NCI-H69 (cell line): Measurements from ENCODE around the gene ATF7.

Source experiments
- DNase-seq: peaks from one replicate; lab custom pipeline; 2025; lab: John Stamatoyannopoulos, UW

ATF7 gene

DNA sequence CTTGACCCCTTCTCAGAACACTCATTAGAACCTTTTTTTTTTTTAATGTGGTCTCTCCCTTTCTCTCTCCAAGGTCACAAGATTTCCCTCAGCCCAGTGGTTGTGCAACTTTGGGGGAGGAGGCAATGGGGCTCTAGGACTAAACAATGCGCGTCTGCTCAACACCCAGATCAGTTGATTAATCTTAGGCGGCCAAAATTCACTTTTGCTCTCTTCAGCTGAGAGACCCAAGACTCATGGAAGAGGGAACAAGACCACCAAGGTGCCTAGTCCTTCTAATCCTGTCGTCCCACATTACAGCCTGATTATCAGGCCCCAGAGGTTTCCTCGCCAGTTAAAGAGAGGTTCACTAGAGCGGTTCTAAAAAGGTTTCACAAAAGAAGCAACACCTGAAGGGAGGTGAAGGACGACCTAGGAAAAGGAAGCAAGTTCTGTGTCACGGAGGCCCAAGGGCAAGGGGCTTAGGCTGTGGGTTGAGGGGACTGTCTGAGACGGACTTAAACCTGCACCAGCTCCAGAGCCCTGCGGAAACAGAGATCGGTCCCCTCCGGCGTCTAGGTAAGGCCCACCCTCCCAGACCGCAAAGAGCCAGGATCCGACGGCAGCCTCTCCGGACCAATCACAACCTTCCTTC is 125.9 kb downstream of the ATF7 start:
- peak; percentile 62 for DNase-seq

DNA sequence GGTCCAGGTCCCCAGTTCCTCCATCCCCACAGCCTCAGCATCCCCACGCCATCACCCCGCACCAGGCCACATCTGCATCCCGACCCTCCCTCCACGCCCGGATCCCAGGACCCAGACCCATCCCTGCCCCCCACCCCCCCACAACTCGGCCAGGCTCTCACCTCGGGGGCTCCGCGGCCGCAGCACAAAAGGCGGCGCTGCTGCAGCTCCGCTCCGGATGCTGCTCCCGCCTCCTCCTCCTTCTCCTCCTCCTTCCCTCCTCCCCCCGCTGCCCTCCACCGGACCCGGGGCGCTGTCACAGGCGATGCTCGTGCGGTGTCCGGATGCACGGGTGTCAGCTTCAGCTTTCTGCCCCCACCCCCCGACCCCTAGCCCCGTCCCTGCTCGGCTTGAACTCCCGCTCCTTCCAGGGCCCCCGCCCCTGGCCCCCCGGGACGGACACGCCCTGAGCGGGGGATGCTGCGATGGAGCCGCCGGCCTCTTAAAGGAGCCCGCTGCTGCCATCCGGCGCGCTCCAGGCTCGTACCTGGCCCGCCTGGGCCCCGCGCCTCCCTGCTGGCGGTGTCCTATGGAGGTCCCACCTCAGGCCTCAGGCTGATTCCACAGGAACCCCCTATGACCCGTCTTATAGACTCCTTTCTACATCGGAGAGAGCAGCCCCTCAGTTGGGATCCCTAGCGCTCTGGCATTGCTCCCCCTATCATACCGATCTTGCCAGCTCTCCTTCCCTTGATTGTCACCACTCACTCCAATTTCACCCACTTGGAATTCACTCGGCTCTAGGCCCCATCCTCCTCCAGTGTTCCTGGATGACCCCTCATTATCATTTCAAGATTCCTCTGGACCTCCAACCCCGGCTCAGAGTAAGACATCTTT is 126.7 kb downstream of the ATF7 start, which contains the start of gene MAP3K12:
Gene MAP3K12 (minus strand): TSS at position 193 of the 876 bp plus-strand sequence. CDS start 12,067 bp downstream, outside the sequence.
- DNase-seq: peak; percentile 92

DNA sequence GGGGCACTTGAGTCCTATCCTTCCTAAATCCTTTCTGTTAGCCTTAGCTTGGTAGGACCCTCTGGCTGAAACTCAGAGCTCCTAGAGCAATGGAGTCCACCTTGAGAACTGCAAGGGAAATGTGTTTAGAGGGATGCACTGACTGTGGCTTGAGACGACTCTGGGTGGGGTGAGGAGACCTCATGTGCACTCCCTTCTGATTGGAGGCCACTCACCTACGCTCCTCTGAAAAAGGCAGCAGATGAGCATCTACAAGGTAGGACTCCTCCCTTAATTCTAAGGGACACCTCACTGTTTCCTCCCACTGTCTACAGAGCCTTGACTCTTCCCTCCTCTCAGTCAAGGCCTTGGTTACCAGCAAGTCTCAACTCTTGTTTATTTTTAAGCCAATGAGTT is 127.9 kb downstream of the ATF7 start:
- no peak for DNase-seq

DNA sequence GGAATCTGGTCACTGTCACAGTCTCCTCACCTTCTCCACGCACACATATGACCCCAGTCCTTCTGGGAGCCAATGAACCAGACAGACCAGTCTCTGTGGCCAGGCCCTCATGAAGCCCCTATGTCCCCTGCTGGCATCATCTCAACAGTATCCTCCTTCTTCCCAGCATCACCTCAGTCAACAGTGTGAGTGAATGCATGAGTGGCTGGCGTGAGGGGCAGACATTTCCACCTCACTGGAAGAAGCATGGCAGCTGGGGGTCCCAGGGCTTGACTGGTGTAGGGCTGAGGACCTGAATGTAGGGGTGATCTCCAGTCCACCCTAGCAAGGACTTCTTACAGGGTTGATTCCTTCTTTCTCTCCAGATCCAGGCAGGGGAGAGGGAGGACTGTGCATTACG is 128.7 kb downstream of the ATF7 start:
- no peak for DNase-seq

DNA sequence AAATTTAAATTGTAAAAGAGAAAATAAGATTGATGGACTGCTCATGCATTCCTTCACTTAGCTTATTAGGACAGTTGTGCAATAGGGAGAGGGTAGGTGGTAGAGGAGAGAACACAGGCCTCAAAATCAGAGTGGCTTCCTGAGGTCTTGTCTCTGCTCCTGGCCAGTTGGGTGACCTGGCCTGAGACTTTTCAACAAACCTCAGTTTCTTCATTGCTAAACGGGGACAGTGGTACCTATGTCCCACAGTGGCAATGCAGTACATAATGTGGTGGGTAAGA is 129.5 kb downstream of the ATF7 start:
- no peak for DNase-seq

GRCh38 chr12:53495903-53496751 is 130.1 kb downstream of the ATF7 start:
- no peak for DNase-seq

DNA sequence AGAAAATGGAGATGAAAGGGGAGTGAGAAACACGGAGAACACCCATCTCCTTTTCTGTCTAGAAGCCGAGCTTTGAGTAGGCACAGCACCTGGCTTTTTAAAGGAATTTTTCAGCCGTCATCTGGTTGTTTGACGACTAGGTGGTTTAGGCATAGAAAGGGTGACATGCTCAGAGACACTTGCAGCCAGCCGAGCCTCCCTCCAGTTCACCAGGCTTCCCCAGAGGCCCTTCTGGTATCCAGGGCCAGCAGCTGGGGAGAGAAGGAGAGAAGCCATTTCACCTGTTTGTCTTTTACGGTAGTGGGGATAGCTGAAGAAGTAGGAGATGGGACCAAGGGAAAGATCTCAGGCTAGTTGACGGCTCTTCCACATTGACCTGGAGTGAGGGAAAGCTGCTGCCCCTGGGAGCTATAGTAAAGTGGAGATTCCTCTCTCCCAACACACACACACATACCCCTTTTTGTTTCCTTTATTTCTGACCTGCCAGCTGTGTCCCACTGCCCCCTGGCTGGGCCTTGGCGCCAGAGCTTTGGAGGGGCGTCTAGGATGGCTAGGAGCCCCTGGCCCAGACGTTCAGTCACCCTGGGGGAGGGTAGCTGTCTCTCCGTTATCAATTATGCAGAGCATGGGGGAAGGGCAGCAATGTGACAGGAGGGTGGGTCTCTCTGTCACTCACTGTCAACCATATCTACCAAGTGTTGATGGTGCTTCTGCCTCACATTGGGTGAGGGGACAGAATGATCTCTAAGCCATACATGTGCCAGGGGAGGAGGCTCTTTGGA is 132.4 kb downstream of the ATF7 start:
- DNase-seq: peak; percentile 76

DNA sequence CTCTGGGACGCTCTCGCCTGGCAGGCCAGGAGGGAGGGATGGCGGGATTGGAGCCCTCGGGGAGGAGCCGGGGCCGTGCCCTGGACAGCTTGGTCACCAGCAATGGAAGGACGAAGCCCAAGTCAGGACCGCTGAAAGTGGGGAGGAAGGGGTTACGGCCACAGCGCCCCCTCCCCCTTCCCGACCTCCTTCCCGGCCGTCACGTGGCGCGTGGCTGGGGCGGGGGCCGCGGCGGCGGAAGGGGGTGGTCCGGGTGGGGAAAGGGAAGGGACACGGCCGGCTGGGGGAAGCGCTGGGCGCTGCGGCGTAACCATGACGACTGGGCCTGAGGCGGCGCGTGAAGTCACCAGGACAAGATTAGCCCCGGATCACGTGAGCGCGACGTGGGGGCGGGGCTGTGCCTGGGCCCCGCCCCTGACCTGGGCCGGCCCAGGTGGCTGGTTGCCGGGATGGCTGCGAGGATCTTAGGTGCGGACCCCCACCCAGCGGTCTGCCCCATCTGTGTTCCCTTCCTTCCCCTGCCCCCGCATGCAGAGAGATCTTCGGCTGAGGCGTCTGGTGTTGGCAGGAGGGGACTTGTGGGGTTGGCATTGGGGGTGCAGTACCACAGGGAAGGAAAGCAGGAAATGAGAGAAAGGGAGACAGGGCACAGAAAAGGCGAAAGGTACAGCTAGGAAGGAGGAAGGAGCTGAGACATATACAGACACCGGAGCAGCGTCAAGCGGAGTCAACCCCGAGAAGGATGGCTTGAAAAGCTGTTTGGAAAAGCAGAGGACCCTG is 133.2 kb downstream of the ATF7 start:
- peak; percentile 98 for DNase-seq

DNA sequence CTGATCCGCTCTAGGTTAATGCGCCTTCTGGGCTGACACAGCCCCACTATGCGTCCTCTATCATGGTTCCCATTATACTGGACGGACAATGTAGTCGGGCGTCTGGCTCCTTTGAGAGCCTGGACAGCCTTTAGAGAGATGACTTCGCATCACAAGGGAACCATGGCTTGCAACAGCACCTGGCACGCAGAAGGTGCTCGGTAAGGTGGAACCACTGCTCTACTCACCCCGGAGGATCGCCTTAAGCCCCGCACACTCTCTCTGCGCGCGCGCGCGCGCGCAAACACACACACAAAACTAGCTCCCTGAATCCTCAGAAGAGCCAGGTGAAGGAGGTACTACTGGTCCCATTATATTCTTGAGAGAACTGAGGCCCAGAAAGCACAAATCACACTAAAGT is 134.0 kb downstream of the ATF7 start:
- DNase-seq: peak; percentile 79

GRCh38 chr12:53489242-53489864 is 136.8 kb downstream of the ATF7 start:
- no peak for DNase-seq

- DNase-seq: no peak
Measured at GRCh38 chr12:53486736-53487487, 139.3 kb downstream of the ATF7 start.

- no peak for DNase-seq
Measured at GRCh38 chr12:53485955-53486735, 140.0 kb downstream of the ATF7 start.

- DNase-seq: no peak
Measured at GRCh38 chr12:53484686-53485575, 141.3 kb downstream of the ATF7 start.

GRCh38 chr12:53483979-53484377 is 142.2 kb downstream of the ATF7 start:
- no peak for DNase-seq

- no peak for DNase-seq
Measured at GRCh38 chr12:53483225-53483978, 142.8 kb downstream of the ATF7 start.

DNA sequence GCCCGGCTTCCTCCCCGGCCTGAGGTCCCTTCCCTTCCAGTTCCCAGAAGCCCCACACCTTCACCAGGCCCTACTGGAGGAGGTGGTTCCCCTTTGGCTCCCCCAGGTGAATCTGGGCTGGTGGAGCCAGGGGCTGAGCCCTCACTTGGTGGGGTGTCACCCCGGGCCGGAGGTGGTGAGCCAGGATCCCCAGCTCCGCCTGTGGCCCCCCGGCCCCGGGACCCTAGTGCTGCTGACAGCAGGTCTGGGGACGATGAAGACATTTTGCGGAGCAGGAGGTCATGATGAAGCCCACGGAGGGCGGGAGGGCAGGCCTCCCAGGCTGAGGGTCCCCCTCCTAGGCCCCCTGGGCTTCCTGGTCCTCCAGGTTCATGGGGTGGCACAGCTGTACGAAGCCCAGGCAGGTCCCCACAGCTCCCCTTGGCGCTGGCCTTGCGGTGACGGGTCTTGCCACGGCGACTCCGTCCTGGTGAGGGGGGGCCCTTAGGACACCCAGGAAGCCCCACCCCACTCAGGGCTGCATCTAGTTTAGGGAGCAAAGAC is 143.5 kb downstream of the ATF7 start:
- DNase-seq: no peak
